NCI-H82 (cell line): Measurements from ENCODE around the gene TRA2B.

Experiments used
- DNase-seq: peaks from one replicate; lab custom pipeline; 2025; lab: John Stamatoyannopoulos, UW

TRA2B gene

GRCh38 chr3:185937689-185938374, at the start of gene TRA2B:
TSS of gene TRA2B (minus strand) at chr3:185938014. CDS start at chr3:185937860, 154 bp downstream.
- DNase-seq = peak; percentile 100

GRCh38 chr3:185986198-185986777, 48.5 kb upstream of the TRA2B start:
- no peak for DNase-seq

- no peak for DNase-seq
These were observed 46.4 kb upstream of the TRA2B start for GRCh38 chr3:185984203-185984602.

GRCh38 chr3:185983495-185984141, 45.8 kb upstream of the TRA2B start:
- DNase-seq = peak; percentile 86

GRCh38 chr3:185982632-185983031, 44.8 kb upstream of the TRA2B start:
- no peak for DNase-seq

GRCh38 chr3:185981621-185982020, 43.8 kb upstream of the TRA2B start:
- DNase-seq = no peak

- DNase-seq = no peak
These were observed 41.9 kb upstream of the TRA2B start for GRCh38 chr3:185979721-185980121.

GRCh38 chr3:185978516-185978915, 40.7 kb upstream of the TRA2B start:
- DNase-seq = no peak

- DNase-seq = no peak
These were observed 39.8 kb upstream of the TRA2B start for GRCh38 chr3:185977679-185978040.

GRCh38 chr3:185976977-185977678, 39.3 kb upstream of the TRA2B start:
- DNase-seq = peak; percentile 88

- DNase-seq = no peak
These were observed 38.3 kb upstream of the TRA2B start for GRCh38 chr3:185976100-185976499.

- DNase-seq = no peak
These were observed 33.8 kb upstream of the TRA2B start for GRCh38 chr3:185971579-185971978.

GRCh38 chr3:185968168-185968567, 30.4 kb upstream of the TRA2B start:
- no peak for DNase-seq

- no peak for DNase-seq
These were observed 28.8 kb upstream of the TRA2B start for GRCh38 chr3:185966655-185967054.

GRCh38 chr3:185965496-185965895, 27.7 kb upstream of the TRA2B start:
- no peak for DNase-seq

GRCh38 chr3:185961675-185962232, 23.9 kb upstream of the TRA2B start:
- no peak for DNase-seq

- no peak for DNase-seq
These were observed 22.9 kb upstream of the TRA2B start for GRCh38 chr3:185960522-185961288.

GRCh38 chr3:185959609-185960521, 22.1 kb upstream of the TRA2B start:
- no peak for DNase-seq

GRCh38 chr3:185958626-185959025, 20.8 kb upstream of the TRA2B start:
- no peak for DNase-seq

- DNase-seq = no peak
These were observed 18.4 kb upstream of the TRA2B start for GRCh38 chr3:185956244-185956643.

- DNase-seq = no peak
These were observed 16.5 kb upstream of the TRA2B start for GRCh38 chr3:185954366-185954723.
